GM12865 (cell line): ENCODE data around the gene S100PBP.
"Not testable (repeated sequence)": the region's sequence is repeated elsewhere in the genome, so short reads cannot be mapped to it uniquely, and the experiment has no call there.

Source experiments
- DNase-seq: peaks from one replicate; pipeline ENCODE4 v3.0.0; 2010; ENCODE audit warnings: low read depth
- H3K4me3 ChIP-seq: 2 replicates; pipeline ENCODE4 v1.5.1; 2011; ENCODE audit warnings: mild to moderate bottlenecking, low read depth, low read length, control low read depth
- CTCF ChIP-seq: IDR thresholded peaks from 2 replicates; pipeline ENCODE4 v1.5.1; 2011; ENCODE audit warnings: low read length, control low read depth, low read depth, inconsistent platforms; ENCODE audit not compliant: insufficient read depth; ENCODE audit errors: missing control alignments

The S100PBP gene

DNA sequence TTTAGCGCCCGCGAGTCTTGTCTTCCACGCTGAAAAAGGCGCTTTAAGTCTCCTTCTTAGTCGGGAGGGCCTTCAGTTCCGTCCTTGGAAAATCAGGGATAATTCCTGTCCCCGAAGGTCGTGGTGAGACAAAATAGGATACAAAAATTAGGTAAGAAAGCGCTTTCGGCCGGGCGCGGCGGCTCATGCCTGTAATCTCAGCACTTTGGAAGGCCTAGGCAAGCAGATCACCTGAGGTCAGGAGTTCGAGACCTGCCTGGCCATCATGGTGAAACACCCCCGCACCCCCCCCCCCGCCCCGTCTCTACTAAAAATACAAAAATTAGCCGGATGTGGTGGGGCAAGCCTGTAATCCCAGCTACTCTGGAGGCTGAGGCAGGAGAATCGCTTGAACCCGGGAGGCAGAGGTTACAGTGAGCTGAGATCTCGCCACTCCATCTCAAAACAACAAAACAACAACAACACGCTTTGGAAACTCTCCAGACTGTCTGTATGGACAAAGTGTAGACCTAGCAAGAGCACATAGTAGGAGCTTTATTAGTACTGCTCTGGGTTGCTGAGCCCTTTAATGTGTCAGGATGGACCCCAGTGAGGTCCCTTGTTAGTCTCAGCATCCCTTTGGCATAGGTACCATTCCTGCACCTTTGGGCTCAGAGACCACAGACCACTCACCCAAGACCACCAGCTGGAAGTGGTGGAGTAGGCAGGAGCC lies 84.5 kb downstream of the S100PBP start:
- TF ChIP-seq CTCF = no peak
- H3K4me3 ChIP-seq = peak overlapping the region; percentile 22
- DNase-seq = no peak

DNA sequence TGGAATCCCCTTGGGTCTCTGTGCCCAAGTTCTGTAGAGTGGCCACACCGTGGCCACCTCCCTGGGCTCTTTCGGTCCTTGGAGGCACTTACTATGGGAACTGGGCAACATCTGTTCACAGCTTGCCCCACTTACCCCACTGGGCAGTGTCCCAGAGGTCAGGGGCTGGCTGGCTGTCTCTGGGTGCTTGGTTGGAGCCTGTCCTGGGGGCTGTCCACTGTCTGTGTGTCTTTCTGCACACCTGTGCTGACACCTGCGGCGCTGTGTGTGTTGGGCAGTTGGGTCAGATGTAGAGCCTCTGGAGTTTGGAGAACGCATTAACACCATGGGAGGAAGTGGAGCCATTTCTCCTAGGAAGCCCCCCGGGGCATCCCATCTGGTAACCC lies 85.1 kb downstream of the S100PBP start:
- DNase-seq = no peak
- TF ChIP-seq CTCF = no peak
- no peak overlapping the region for H3K4me3 ChIP-seq

- no peak overlapping the region for H3K4me3 ChIP-seq
- no peak for DNase-seq
- no peak for TF ChIP-seq CTCF
Measured at GRCh38 chr1:32903991-32904785, 86.7 kb downstream of the S100PBP start.

DNA sequence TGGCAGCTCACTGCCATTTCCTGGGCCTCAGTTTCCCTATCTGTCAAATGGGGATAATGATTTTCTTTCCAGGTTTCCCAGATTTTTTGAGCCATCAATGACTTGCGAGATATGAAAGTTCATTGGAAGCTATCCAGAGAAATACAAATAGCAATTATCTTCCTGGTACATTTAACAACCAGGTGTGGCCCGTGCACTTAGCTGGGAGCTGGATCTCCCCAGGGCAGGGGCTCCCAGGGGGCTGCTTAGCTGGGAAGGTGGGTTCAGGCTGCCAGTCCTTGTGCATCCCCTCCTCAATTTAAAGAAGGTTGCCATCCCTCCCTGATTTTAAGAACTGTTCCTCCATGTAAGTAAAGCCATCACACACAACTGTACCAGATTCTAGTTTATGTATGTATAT lies 87.3 kb downstream of the S100PBP start:
- H3K4me3 ChIP-seq = no peak overlapping the region
- TF ChIP-seq CTCF = no peak
- no peak for DNase-seq

DNA sequence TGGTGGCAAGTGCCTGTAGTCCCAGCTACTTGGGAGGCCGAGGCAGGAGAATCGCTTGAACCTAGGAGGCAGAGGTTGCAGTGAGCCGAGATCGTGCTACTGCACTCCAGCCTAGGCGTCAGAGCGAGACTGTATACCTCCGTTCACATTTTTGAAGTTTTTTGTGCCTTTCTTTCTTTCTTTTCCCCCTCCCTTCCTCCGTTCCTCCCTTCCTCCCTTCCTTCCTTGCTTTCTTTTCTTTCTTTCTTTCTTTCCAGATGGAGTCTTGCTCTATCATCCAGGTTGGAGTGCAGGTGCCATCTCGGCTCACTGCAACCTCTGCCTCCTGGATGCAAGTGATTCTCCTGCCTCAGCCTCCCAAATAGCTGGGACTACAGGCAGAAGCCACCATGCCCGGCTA lies 88.1 kb downstream of the S100PBP start:
- not testable (repeated sequence) for H3K4me3 ChIP-seq, DNase-seq

- no peak overlapping the region for H3K4me3 ChIP-seq
- DNase-seq = no peak
- TF ChIP-seq CTCF = no peak
Measured at GRCh38 chr1:32906654-32907053, 89.2 kb downstream of the S100PBP start.

- no peak overlapping the region for H3K4me3 ChIP-seq
- no peak for TF ChIP-seq CTCF
- no peak for DNase-seq
Measured at GRCh38 chr1:32907435-32907834, 90.0 kb downstream of the S100PBP start.
